BJ (cell line): ENCODE measurements around the gene NCAPD3. TPM values are rescaled to one million over a fixed set of nuclear protein-coding genes. Genes with fewer than 3 reads are reported as not detected.
"Not testable (repeated sequence)": the region's sequence is repeated elsewhere in the genome, so short reads cannot be mapped to it uniquely, and the experiment has no call there.

Experiments
- CTCF ChIA-PET: fragments of 350-600 bp; formaldehyde crosslinking; extraction: SDS; loops from one replicate; lab custom pipeline; 2021; ENCODE audit warnings: antibody characterized with exemption, inconsistent platforms; lab: Yijun Ruan, JAX
- POLR2A ChIA-PET: fragments of 300-600 bp; sonication (Branson Sonifier 250); formaldehyde crosslinking; extraction: SDS; loops from one replicate; lab custom pipeline; 2021; ENCODE audit warnings: antibody characterized with exemption; lab: Charles Lee
- DNase-seq: peaks from one replicate; pipeline ENCODE4 v3.0.0-alpha.2; 2011; ENCODE audit warnings: low read depth
- H3K27me3 ChIP-seq: 2 replicates; pipeline ENCODE4 v1.6.0; 2011; ENCODE audit warnings: low read length; ENCODE audit not compliant: control insufficient read depth, insufficient read depth
- H3K36me3 ChIP-seq: 2 replicates; pipeline ENCODE4 v1.5.1; 2011; ENCODE audit warnings: low read length; ENCODE audit not compliant: control insufficient read depth, insufficient read depth
- H3K4me3 ChIP-seq: 2 replicates; pipeline ENCODE4 v1.5.1; 2011; ENCODE audit warnings: low read depth, mild to moderate bottlenecking, control low read depth, low read length
- CTCF ChIP-seq: IDR thresholded peaks from 2 replicates; pipeline ENCODE4 v1.5.1; 2011; ENCODE audit warnings: low read depth, mild to moderate bottlenecking, control low read depth, inconsistent platforms, low read length, moderate library complexity; ENCODE audit not compliant: insufficient read depth
- polyA plus RNA-seq: library from polyadenylated mRNA; depleted of rRNA; stranded (reverse); fragments of >200 nt; gene quantifications from 2 replicates; pipeline ENCODE4 v1.2.3, GENCODE V29; 2011

Gene NCAPD3
- polyA plus RNA-seq, 1 experiment, result 18.1 TPM

GRCh38 chr11:134120921-134121526 lies 102.7 kb downstream of the NCAPD3 start:
- Histone ChIP-seq H3K36me3 (no peaks in the 10 kb centered on the region), H3K4me3 (no peak overlapping the region), H3K27me3 (no peaks in the 10 kb centered on the region)
- ChIA-PET POLR2A (no interaction called here), CTCF (interaction anchor here (0.6 to 0.8 kb wide), 4 partner anchors 25 to 1663 kb away, joined by 3 to 4 read pairs (median 4); no protein-coding TSS in a partner anchor)
- TF ChIP-seq CTCF, result no peak
- no peak for DNase-seq

GRCh38 chr11:134120143-134120850 lies 103.5 kb downstream of the NCAPD3 start:
- CTCF ChIA-PET, result interaction anchor here (0.6 to 1.4 kb wide), 4 partner anchors 12 to 70 kb away, joined by 3 to 5 read pairs (median 4); no protein-coding TSS in a partner anchor
- H3K36me3 ChIP-seq, result no peaks in the 10 kb centered on the region
- no peaks in the 10 kb centered on the region for H3K27me3 ChIP-seq
- DNase-seq, result peak; percentile 73
- 0 out of 2 replicates have a peak overlapping the region, but pooled peaks have one; percentile 8 for H3K4me3 ChIP-seq
- POLR2A ChIA-PET, result no interaction called here
- no peak for TF ChIP-seq CTCF

GRCh38 chr11:134119094-134119493 lies 104.7 kb downstream of the NCAPD3 start:
- DNase-seq, result no peak
- Histone ChIP-seq H3K27me3 (no peaks in the 10 kb centered on the region), H3K4me3 (no peak overlapping the region), H3K36me3 (no peaks in the 10 kb centered on the region)
- ChIA-PET CTCF (interaction anchor here (1.2 to 1.4 kb wide), 3 partner anchors 10 to 69 kb away, joined by 3 to 5 read pairs (median 3); no protein-coding TSS in a partner anchor), POLR2A (no interaction called here)
- TF ChIP-seq CTCF, result no peak

- CTCF ChIA-PET, result no interaction called here
- no peak for DNase-seq
- TF ChIP-seq CTCF, result no peak
- Histone ChIP-seq H3K4me3 (no peak overlapping the region), H3K36me3 (no peaks in the 10 kb centered on the region), H3K27me3 (no peaks in the 10 kb centered on the region)
- POLR2A ChIA-PET, result no interaction called here
These were observed 105.8 kb downstream of the NCAPD3 start for GRCh38 chr11:134118006-134118405.

GRCh38 chr11:134116210-134116609 lies 107.6 kb downstream of the NCAPD3 start:
- TF ChIP-seq CTCF, result no peak
- no peak for DNase-seq
- no peak overlapping the region for H3K4me3 ChIP-seq
- ChIA-PET POLR2A (no interaction called here), CTCF (no interaction called here)
- no peaks in the 10 kb centered on the region for H3K27me3 ChIP-seq
- no peaks in the 10 kb centered on the region for H3K36me3 ChIP-seq

- H3K27me3 ChIP-seq, CTCF ChIA-PET, DNase-seq, H3K36me3 ChIP-seq, H3K4me3 ChIP-seq: not testable (repeated sequence)
- POLR2A ChIA-PET, result interaction anchor here (0.6 kb wide), 1 partner anchor 8 kb away, joined by 3 read pairs; no protein-coding TSS in a partner anchor
These were observed 110.0 kb downstream of the NCAPD3 start for GRCh38 chr11:134113787-134114186.
